Esophagus squamous epithelium (tissue), 5 donors: Measurements from ENCODE around the gene DBN1. TPM values are rescaled to one million over a fixed set of nuclear protein-coding genes. Genes with fewer than 3 reads are reported as not detected.

Source experiments
- DNase-seq: peaks from one replicate; lab custom pipeline; 2025; lab: John Stamatoyannopoulos, UW
- H3K27ac ChIP-seq, 4 donors: fragments of 200-600 bp; sonication (generic); one replicate each; pipeline ENCODE4 v1.5.1; 2016 to 2019; ENCODE audit warnings: mild to moderate bottlenecking in 1 of 4
- H3K27me3 ChIP-seq, 4 donors: fragments of 200-600 bp; sonication (generic); 1 replicate in 3 of 4; 2 replicates in 1 of 4; pipeline versions ENCODE4 v1.5.1 to v1.6.0; 2017 to 2021; ENCODE audit warnings: antibody characterized with exemption in 1 of 4
- H3K36me3 ChIP-seq, 3 donors: fragments of 200-600 bp; sonication (generic); one replicate each; pipeline ENCODE4 v1.5.1; 2016 to 2019
- H3K4me1 ChIP-seq, 3 donors: fragments of 200-600 bp; sonication (generic); one replicate each; pipeline ENCODE4 v1.5.1; 2017 to 2019
- H3K4me3 ChIP-seq, 4 donors: fragments of 200-600 bp; sonication (generic); 1 replicate in 3 of 4; 2 replicates in 1 of 4; pipeline ENCODE4 v1.5.1; 2016 to 2019; ENCODE audit warnings: mild to moderate bottlenecking in 2 of 4, moderate library complexity in 1 of 4
- H3K9me3 ChIP-seq, 3 donors: fragments of 200-600 bp; sonication (generic); one replicate each; pipeline ENCODE4 v1.5.1; 2016 to 2019
- CTCF ChIP-seq, 6 experiments: fragments of 450-650 bp in 4 of 6; fragments of 200-600 bp in 2 of 6; sonication (generic) in 2 of 6; IDR thresholded peaks; one replicate each; pipeline ENCODE4 v1.5.1; 2016 to 2019; ENCODE audit warnings: antibody characterized with exemption in 6 of 6, mild to moderate bottlenecking in 4 of 6, moderate library complexity in 4 of 6
- POLR2A ChIP-seq, 4 donors: fragments of 450-650 bp; IDR thresholded peaks; one replicate each; pipeline ENCODE4 v1.6.1; 2017; ENCODE audit warnings: antibody characterized with exemption in 4 of 4, mild to moderate bottlenecking in 4 of 4, moderate library complexity in 3 of 4
- WGBS, 2 donors: methylation state at CpG; one replicate each; pipeline ENCODE4 v1.1.5; 2018; 5-methylcytosine and 5-hydroxymethylcytosine counted together
- intact Hi-C: fragments of 100-400 bp; cut with DNase I; formaldehyde crosslinking; loops from one replicate; pipeline ENCODE4 v1.15.0; 2022
- total RNA-seq, 4 donors: library from RNA; depleted of rRNA; stranded (reverse); fragments of >200 nt; gene quantifications; one replicate each; pipeline ENCODE4 v1.1.0, GENCODE V29; 2016
- donor health status: DM: yes; HTN: yes; CAD: no.

DBN1 gene
- total RNA-seq, 4 donors from 2014 or later, result 11.9 to 51.1 (median 27.2) TPM

GRCh38 chr5:177496070-177496726, 22.8 kb upstream of the DBN1 start:
- peaks cover 43 to 84% (median 59%) of the 10 kb centered on the region in 3 donors for H3K4me1 ChIP-seq
- DNase-seq, result no peak

GRCh38 chr5:177495243-177496060, 22.0 kb upstream of the DBN1 start:
- WGBS, 2 donors, result 33 to 72% methylated on average over 2 to 6 of the region's 14 CpGs
- intact Hi-C loops, result loop anchor here (10.0 kb wide), 1 partner anchor 181 kb away; the partner anchor contains the start of gene MXD3
- Histone ChIP-seq H3K36me3 (peaks cover 0 to 24% (median 8%) of the 10 kb centered on the region in 3 donors), H3K4me1 (peaks cover 42 to 81% (median 52%) of the 10 kb centered on the region in 3 donors), H3K4me3 (peak overlapping the region; percentile 61 to 93 (median 76)), H3K27ac (peak overlapping the region; percentile 90 to 98 (median 94)), H3K27me3 (peaks cover 0 to 8% (median 0%) of the 10 kb centered on the region in 4 donors), H3K9me3 (no peaks in the 10 kb centered on the region)
- no peak for DNase-seq
- TF ChIP-seq CTCF (IDR thresholded peaks at IDR 0.05), result peak in 1 of 6 experiments; percentile 2
- TF ChIP-seq POLR2A (IDR thresholded peaks at IDR 0.05), result peak in 2 of 4 donors; percentile 27

More at GRCh38 chr5:177496070-177496726, 22.8 kb upstream of the DBN1 start:
- 34% methylated on average over 6 of the region's 12 CpGs; no CpG with 5 or more reads in 1 of the 2 donors for WGBS, 2 donors
- peak overlapping the region; percentile 61 to 93 (median 76) for H3K4me3 ChIP-seq
- peaks cover 0 to 17% (median 4%) of the 10 kb centered on the region in 3 donors for H3K36me3 ChIP-seq
- no peak for TF ChIP-seq POLR2A (IDR thresholded peaks at IDR 0.05)
- TF ChIP-seq CTCF (IDR thresholded peaks at IDR 0.05), result peak in 4 of 6 experiments; percentile 27 to 47 (median 29)
- peak overlapping the region; percentile 90 to 98 (median 94) for H3K27ac ChIP-seq
- intact Hi-C loops, result loop anchor here (10.0 kb wide), 1 partner anchor 181 kb away; the partner anchor contains the start of gene MXD3
- H3K27me3 ChIP-seq, result peaks cover 0 to 8% (median 0%) of the 10 kb centered on the region in 4 donors
- no peaks in the 10 kb centered on the region for H3K9me3 ChIP-seq

GRCh38 chr5:177494346-177495195, 21.1 kb upstream of the DBN1 start:
- TF ChIP-seq POLR2A (IDR thresholded peaks at IDR 0.05) (no peak), CTCF (IDR thresholded peaks at IDR 0.05) (peak in 1 of 6 experiments; percentile 18)
- H3K4me1 ChIP-seq, result peaks cover 42 to 79% (median 52%) of the 10 kb centered on the region in 3 donors
- WGBS, 2 donors, result 38% methylated on average over 4 of the region's 11 CpGs; no CpG with 5 or more reads in 1 of the 2 donors
- peak overlapping the region; percentile 75 to 98 (median 93) for H3K27ac ChIP-seq
- peaks cover 0 to 33% (median 8%) of the 10 kb centered on the region in 3 donors for H3K36me3 ChIP-seq
- intact Hi-C loops, result loop anchor here (10.0 kb wide), 1 partner anchor 180 kb away; the partner anchor contains the start of gene MXD3
- DNase-seq, result no peak
- H3K9me3 ChIP-seq, result no peaks in the 10 kb centered on the region
- peaks cover 0 to 8% (median 0%) of the 10 kb centered on the region in 4 donors for H3K27me3 ChIP-seq
- H3K4me3 ChIP-seq, result peak overlapping the region in 3 of 4 donors; percentile 69 to 93 (median 84)

GRCh38 chr5:177493795-177494345, 20.4 kb upstream of the DBN1 start:
- Histone ChIP-seq H3K4me1 (peaks cover 42 to 79% (median 52%) of the 10 kb centered on the region in 3 donors), H3K4me3 (peak overlapping the region in 1 of 4 donors; percentile 93), H3K9me3 (no peaks in the 10 kb centered on the region), H3K27me3 (peaks cover 0 to 8% (median 0%) of the 10 kb centered on the region in 4 donors), H3K36me3 (peaks cover 7 to 40% (median 8%) of the 10 kb centered on the region in 3 donors), H3K27ac (peak overlapping the region; percentile 75 to 98 (median 93))
- no peak for DNase-seq
- intact Hi-C loops, result loop anchor here (10.0 kb wide), 1 partner anchor 179 kb away; the partner anchor contains the start of gene MXD3
- no peak for TF ChIP-seq POLR2A (IDR thresholded peaks at IDR 0.05)
- no peak for TF ChIP-seq CTCF (IDR thresholded peaks at IDR 0.05)
- 73% methylated on average over 5 of the region's 5 CpGs for WGBS, 2 donors
